A673 (cell line): Measurements from ENCODE around the gene GTPBP2.

ENCODE experiments used
- EZH2 ChIP-seq: fragments of 200-600 bp; sonication (generic); IDR thresholded peaks from 2 replicates; pipeline ENCODE4 v1.6.1; 2017; ENCODE audit warnings: borderline replicate concordance, low read depth, mild to moderate bottlenecking, mixed read lengths, antibody characterized with exemption, low read length; ENCODE audit not compliant: poor library complexity, severe bottlenecking
- TF ChIP-seq, protein P1 (sequence below): fragments of 300-800, 200-600 bp; sonication (generic); conservative IDR thresholded peaks from 2 replicates; pipeline ENCODE4 v1.5.1; 2017; ENCODE audit warnings: low read depth, mild to moderate bottlenecking, antibody characterized with exemption, low read length, moderate library complexity, mixed read lengths

DNA sequence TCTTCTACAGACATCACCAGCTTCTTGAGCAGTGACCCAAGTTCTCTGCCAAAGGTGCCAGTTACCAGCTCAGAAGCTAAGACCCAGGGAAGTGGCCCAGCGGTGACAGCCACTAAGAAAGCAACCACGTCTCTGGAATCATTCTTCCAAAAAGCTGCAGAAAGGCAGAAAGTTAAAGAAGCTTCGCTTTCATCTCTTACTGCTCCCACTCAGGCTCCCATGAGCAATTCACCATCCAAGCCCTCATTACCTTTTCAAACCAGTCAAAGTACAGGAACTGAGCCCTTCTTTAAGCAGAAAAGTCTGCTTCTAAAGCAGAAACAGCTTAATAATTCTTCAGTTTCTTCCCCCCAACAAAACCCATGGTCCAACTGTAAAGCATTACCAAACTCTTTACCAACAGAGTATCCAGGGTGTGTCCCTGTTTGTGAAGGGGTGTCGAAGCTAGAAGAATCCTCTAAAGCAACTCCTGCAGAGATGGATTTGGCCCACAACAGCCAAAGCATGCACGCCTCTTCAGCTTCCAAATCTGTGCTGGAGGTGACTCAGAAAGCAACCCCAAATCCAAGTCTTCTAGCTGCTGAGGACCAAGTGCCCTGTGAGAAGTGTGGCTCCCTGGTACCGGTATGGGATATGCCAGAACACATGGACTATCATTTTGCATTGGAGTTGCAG, 15.2 kb downstream of the GTPBP2 start:
- TF ChIP-seq, protein P1, sequence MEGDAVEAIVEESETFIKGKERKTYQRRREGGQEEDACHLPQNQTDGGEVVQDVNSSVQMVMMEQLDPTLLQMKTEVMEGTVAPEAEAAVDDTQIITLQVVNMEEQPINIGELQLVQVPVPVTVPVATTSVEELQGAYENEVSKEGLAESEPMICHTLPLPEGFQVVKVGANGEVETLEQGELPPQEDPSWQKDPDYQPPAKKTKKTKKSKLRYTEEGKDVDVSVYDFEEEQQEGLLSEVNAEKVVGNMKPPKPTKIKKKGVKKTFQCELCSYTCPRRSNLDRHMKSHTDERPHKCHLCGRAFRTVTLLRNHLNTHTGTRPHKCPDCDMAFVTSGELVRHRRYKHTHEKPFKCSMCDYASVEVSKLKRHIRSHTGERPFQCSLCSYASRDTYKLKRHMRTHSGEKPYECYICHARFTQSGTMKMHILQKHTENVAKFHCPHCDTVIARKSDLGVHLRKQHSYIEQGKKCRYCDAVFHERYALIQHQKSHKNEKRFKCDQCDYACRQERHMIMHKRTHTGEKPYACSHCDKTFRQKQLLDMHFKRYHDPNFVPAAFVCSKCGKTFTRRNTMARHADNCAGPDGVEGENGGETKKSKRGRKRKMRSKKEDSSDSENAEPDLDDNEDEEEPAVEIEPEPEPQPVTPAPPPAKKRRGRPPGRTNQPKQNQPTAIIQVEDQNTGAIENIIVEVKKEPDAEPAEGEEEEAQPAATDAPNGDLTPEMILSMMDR, result no peak
- TF ChIP-seq EZH2, result no peak
